HepG2 (cell line): ENCODE measurements around the gene WNT5A. TPM values are rescaled to one million over a fixed set of nuclear protein-coding genes. Genes with fewer than 3 reads are reported as not detected.

ENCODE experiments used
- ELK4 ChIP-seq: sonication (generic); formaldehyde crosslinking; IDR thresholded peaks from 2 replicates; pipeline ENCODE4 v1.9.0; 2021; ENCODE audit warnings: missing genetic modification reagents, borderline replicate concordance
- KIAA2018 ChIP-seq: sonication (generic); formaldehyde crosslinking; IDR thresholded peaks from 2 replicates; pipeline ENCODE4 v1.5.0; 2020; ENCODE audit warnings: mild to moderate bottlenecking, missing genetic modification reagents, borderline replicate concordance
- MAFF ChIP-seq: IDR thresholded peaks from 2 replicates; pipeline ENCODE4 v1.6.1; 2011; ENCODE audit warnings: low read depth, low read length, improper control_type of control experiment
- ZNF10 ChIP-seq: sonication (generic); formaldehyde crosslinking; IDR thresholded peaks from 2 replicates; pipeline ENCODE4 v1.4.0; 2020; ENCODE audit warnings: mild to moderate bottlenecking, low read depth, missing genetic modification reagents, borderline replicate concordance
- polyA plus RNA-seq, 8 experiments: library from polyadenylated mRNA; depleted of rRNA in 3 of 8; stranded (reverse) in 7 of 8; unstranded in 1 of 8; fragments of >200 nt; fragmentation: Illumina TruSeq in 4 of 8; extraction: Trizol in 4 of 8; gene quantifications; 2 replicates each; pipeline versions ENCODE4 v1.2.1 to v1.2.3, GENCODE V29; 2011 to 2016; ENCODE audit warnings: low read depth in 4 of 8, missing spikeins in 1 of 8, mixed read lengths in 1 of 8; ENCODE audit not compliant: insufficient read depth in 1 of 8
- total RNA-seq, 5 experiments: library from RNA; depleted of rRNA; stranded (reverse); fragments of >200 nt; fragmentation: Illumina TruSeq; extraction: Trizol; gene quantifications; 2 replicates each; pipeline ENCODE4 v1.2.3, GENCODE V29; 2016; ENCODE audit warnings: low read depth in 1 of 5

Gene WNT5A
- total and polyA plus RNA-seq, 2 of the 13 experiments (the other 11 are each of a cell fraction or from before 2014, with no cell fraction given): not detected

- TF ChIP-seq KIAA2018 (CRISPR knock-in tag): no peak
- TF ChIP-seq MAFF: 0 out of 2 replicates have a peak, but pooled peaks have one; percentile 30
- no peak for TF ChIP-seq ZNF10 (CRISPR knock-in tag)
- TF ChIP-seq ELK4 (CRISPR knock-in tag): no peak
- TF ChIP-seq, all 625 proteins: peak for 2
Observed at GRCh38 chr3:55436644-55437043, 50.5 kb downstream of the WNT5A start (continued).
